ENCODE measurements around the gene HTATSF1. TPM values are rescaled to one million over a fixed set of nuclear protein-coding genes. Genes with fewer than 3 reads are reported as not detected.

The HTATSF1 gene
- total RNA-seq, 1 donor = 35.0 TPM

GRCh38 chrX:136456133-136456532 is 41.3 kb upstream of the HTATSF1 start:
- no peak for TF ChIP-seq CTCF (IDR thresholded peaks at IDR 0.05; ENCODE audit: insufficient read depth, low read depth, low read length)
- no peak overlapping the region for H3K4me3 ChIP-seq (ENCODE audit: low read depth, low read length)
- DNase-seq (ENCODE audit: low read depth) = no peak

- no peak overlapping the region for H3K4me3 ChIP-seq (ENCODE audit: low read depth, low read length)
- TF ChIP-seq CTCF (IDR thresholded peaks at IDR 0.05; ENCODE audit: insufficient read depth, low read depth, low read length) = no peak
- no peak for DNase-seq (ENCODE audit: low read depth)
Observed at GRCh38 chrX:136457303-136457917, 40.0 kb upstream of the HTATSF1 start.

- H3K4me3 ChIP-seq (ENCODE audit: low read depth, low read length) = no peak overlapping the region
- TF ChIP-seq CTCF (IDR thresholded peaks at IDR 0.05; ENCODE audit: insufficient read depth, low read depth, low read length) = no peak
- no peak for DNase-seq (ENCODE audit: low read depth)
Observed at GRCh38 chrX:136464589-136464988, 32.8 kb upstream of the HTATSF1 start.

DNA sequence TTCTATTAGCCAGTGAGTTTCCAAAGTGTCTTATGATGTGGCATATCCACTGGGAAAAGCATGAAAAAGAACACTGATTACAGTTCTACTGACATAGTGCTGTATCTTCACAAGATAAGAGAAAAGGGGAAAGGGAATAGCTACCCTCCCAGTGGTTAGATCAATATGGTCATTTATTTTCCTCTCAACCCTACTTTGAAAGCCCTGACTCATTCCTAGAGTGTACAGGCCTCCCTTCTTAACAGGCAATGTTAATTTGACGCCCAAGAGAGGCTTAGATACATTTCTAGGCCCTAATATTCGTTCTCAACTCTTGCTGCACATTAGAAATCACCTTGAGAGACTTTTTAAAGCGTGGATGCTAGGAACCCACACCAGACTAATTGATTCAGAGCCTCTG is 30.1 kb upstream of the HTATSF1 start:
- no peak for TF ChIP-seq CTCF (IDR thresholded peaks at IDR 0.05; ENCODE audit: insufficient read depth, low read depth, low read length)
- no peak for DNase-seq (ENCODE audit: low read depth)
- H3K4me3 ChIP-seq (ENCODE audit: low read depth, low read length) = no peak overlapping the region

GRCh38 chrX:136468391-136469103 is 28.8 kb upstream of the HTATSF1 start:
- no peak overlapping the region for H3K4me3 ChIP-seq (ENCODE audit: low read depth, low read length)
- DNase-seq (ENCODE audit: low read depth) = no peak
- no peak for TF ChIP-seq CTCF (IDR thresholded peaks at IDR 0.05; ENCODE audit: insufficient read depth, low read depth, low read length)

GRCh38 chrX:136473663-136474062 is 23.7 kb upstream of the HTATSF1 start:
- no peak for TF ChIP-seq CTCF (IDR thresholded peaks at IDR 0.05; ENCODE audit: insufficient read depth, low read depth, low read length)
- H3K4me3 ChIP-seq (ENCODE audit: low read depth, low read length) = no peak overlapping the region
- no peak for DNase-seq (ENCODE audit: low read depth)
